Caki2 (cell line): ENCODE results near the gene RDH12. TPM values are rescaled to one million over a fixed set of nuclear protein-coding genes. Genes with fewer than 3 reads are reported as not detected.
"Not testable (repeated sequence)": the region's sequence is repeated elsewhere in the genome, so short reads cannot be mapped to it uniquely, and the experiment has no call there.

Experiments used
- DNase-seq: peaks from one replicate; pipeline ENCODE4 v3.0.0-alpha.2; 2015; ENCODE audit warnings: low read depth
- in situ Hi-C: cut with HindIII; loops from 2 replicates; pipeline ENCODE4 v1.10.0; 2016; ENCODE audit warnings: low sequenced_read_pairs, low pct_unique_long_range_greater_than_20kb, mixed read lengths
- total RNA-seq: library from RNA; depleted of rRNA; stranded (reverse); fragments of >200 nt; shearing (Covaris generic); gene quantifications from 2 replicates; pipeline ENCODE4 v1.2.3, GENCODE V29; 2014; ENCODE audit warnings: low replicate concordance; rRNA removed

The RDH12 gene
- total RNA-seq: not detected in 2 replicates

DNA sequence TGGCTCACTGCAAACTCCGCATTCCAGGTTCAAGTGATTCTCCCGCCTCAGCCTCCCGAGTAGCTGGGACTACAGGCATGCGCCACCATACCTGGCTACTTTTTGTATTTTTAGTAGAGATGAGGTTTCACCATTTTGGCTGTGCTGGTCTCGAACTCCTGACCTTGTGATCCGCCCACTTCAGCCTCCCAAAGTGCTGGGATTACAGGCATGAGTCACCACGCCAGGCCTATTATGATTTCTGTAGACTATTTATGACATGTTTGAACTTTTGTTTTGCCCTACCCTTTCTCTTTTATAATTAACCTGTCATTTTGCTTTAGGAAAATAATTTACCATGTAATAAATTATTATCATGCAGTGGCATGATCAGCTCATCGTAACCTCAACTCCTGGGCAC lies at the start of gene RDH12:
RDH12 (plus strand) TSS at position 395 of the 400 bp plus-strand sequence. CDS start 20,757 bp downstream, outside the sequence.
- DNase-seq, in situ Hi-C loops: not testable (repeated sequence)

DNA sequence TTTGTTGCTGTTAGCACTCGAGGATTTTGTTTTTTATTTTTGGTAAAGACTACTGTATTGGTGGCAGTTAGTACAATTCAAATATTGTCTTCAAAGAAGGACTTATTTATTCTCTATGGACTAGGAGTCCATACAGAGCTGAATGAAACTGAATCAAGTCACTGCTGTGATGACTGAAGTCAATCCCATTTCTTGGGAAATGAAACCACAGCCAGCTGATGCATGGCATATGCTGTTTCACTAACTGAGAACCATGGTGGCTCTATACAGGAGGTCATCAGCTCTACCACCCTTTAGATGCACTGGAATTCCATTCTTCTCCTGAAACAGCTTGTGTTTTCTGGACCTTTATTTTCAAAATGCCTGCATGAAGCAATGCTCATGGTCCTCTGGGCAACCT lies 49.5 kb upstream of the RDH12 start:
- no peak for DNase-seq
- in situ Hi-C loops: no loop called here

DNA sequence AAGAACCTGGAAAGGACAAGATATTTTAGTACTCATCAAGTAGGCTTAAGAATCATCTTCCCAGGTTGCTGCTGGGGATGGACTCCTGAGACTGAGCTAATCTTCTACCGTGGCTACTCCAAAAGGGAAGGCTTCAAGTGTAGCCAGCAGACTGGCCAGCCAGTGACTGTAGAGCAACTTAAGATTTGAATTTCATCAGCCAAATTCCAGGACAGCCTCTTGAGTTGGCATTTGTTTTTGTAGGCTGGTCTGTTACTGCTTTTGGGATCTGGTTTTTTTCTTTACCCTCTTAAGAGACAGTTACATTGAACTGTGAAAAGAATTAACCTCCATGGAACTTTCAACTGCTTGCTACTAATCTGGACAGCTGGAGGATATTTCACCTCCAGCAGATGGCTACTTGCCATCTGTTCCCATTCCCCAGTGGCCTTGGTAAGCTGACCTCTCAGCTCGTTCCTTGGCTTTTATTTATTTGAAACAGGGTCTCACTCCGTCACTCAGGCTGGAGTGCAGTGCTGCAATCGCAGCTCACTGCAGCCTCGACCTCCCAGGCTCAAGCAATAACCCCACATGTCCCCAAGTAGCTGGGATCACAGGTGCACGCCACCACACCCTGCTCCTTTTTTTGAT lies 47.9 kb upstream of the RDH12 start:
- in situ Hi-C loops: no loop called here
- no peak for DNase-seq

DNA sequence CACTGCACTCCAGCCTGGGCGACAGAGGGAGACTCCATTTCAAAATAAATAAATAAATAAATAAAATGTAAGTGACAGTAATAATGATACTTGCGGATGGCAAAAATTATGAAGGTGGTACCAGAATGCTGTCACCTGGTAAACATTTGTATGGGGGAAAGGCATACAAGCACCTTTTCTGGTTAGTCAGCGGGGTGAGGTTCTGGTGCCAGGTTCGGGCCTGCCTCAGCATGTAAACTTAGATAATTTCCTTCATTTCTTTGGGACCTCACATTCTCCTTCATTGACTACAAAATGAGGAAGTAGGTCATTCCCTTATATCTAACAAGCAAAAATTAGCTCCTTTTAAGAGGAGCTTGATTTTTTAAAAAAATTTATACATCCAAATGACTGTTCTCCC lies 38.1 kb upstream of the RDH12 start:
- DNase-seq: no peak
- in situ Hi-C loops: no loop called here

DNA sequence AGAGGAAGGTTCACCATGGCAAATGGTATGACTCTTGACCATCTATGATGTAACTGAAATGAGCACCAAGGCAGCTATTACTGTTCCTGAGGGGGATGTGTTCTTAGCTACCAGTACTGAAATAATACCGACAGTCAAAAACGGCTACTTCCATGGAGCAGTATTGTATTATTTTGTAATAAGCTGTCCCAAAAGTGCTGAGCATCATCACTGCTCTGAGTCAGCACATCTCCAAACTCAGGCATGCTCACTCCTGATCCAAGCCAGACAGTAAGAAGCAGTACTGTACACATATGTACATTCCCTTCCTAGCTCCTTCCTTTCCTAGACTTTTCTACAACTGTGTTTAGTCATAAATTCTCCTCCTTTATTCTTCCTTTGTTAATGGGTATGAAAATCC lies 35.8 kb upstream of the RDH12 start:
- no peak for DNase-seq
- in situ Hi-C loops: no loop called here

DNA sequence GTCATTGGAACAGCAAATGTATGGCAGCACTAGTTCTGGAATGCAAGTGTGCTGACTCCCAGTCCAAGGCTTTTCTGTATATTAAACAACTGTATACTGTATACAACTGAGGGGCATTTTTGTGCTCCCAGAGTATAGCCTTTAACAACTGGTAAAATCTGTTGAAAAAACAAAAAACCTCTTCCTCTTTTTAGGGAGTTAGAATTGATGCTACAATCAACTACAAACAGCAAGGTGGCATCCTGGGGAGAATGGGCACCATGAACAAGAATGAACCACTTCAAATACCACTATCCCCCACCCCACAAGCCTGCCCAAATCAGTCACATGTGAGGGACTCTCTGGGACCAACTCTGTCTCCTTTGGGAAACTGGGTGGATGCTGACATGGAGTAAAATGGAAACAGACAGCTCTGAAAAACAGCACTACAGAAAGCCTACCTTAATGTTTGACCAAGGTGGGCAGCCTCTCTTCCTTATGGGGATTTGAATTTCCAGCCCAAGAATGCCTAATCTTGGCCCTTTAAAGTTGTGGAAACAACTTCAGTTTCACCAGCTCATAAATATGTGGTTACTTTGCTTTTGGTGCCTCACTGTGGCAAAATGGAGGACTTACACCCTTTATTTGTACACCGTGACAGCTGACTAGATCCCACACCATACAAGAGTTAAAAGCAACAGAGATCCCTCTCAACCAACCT lies 34.8 kb upstream of the RDH12 start:
- in situ Hi-C loops: no loop called here

DNA sequence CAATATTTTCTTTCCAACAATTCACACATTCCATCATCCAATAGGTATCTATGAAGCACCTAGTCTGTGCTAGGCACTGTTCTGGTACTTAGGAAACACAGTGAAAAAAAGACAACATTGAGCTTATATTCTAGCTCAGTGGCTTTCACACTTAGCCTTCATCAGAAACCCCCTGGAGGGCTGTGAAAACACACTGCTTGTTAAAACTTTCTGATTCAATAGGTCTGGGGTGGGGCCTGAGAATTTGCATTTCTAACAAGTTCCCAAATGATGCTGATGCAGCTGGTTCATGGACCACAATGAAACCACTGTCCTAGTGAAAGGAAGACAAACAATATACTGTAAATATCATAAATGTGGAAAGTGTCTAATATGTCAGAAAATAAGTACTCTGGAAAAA lies 33.1 kb upstream of the RDH12 start:
- in situ Hi-C loops: no loop called here

More for the DNA sequence above, 34.8 kb upstream of the RDH12 start:
- DNase-seq: peak; percentile 16

DNA sequence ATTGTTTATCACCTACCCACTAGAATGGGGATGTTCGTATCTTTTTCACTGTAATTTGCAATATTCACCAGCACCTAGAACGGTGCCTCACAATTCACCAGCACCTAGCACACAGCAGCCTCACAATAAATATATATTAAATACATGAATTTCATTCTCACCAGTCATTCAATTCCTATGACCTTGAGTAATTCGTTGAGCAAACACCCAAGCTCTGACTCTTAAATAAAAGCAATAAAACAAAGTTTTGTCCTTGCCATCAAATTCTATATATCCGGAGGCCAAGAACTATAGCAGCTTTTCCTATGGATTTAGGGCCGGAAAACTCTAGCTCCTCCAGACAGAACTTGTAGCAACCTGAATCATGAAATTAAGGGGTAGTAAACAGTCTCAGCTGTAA lies 28.2 kb upstream of the RDH12 start:
- in situ Hi-C loops: no loop called here
- no peak for DNase-seq

More for the DNA sequence above, 33.1 kb upstream of the RDH12 start:
- DNase-seq: no peak

DNA sequence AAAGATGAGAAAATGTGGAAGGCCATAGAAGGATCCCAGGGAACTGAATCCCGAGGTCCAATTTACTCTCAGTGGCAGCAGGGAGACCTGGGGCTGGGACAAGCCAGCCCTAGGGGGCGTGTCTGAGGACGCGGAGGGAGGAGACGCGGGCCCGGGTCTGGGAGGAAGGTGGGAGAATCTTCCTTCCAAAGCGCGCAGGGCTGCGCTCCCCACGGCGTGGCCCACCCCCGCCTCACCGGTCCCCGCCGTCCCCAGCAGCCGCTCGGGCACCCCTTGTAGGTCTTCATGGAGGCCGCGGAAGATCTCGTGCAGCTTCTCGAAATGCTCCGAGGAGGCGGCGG lies 27.6 kb upstream of the RDH12 start:
- in situ Hi-C loops: no loop called here
- DNase-seq: peak; percentile 51

DNA sequence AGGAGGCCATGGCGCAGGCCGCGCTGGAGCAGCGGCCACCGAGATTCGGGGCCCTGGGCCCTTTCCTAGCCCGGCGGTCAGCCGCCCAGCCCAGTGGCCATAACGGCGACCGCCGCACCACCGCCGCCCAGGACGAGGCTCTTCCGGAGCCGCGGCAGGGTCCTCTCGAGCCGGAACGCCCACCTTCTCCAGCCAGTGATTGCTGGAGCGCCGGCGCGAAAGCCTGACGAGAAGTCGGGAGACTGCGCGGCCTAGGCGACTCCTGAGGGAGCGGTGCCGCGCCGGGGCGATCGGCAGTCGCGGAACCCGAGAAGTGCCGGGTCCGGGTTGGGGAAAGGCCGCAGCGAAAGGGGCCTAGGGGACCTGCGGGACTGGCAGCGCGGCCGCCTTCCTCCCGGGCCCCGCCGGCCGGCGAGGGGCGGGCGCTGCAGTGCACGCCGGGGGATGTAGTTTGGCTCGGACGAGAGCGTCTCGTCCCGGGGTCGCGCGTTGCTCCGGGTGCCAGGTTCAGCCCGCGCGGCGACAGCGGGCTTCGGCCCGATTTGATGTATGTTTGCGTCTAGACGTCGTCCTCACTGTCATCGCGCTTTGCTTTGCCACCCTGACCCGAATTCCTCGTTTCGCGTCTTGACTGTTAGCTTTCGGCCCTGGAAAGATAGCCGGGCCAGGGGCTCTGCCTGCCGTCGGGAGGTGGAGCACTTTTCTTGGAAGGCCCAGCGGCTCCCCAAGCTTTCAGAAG lies 27.0 kb upstream of the RDH12 start, which contains the start of gene VTI1B:
VTI1B (minus strand) TSS at position 153 of the 739 bp plus-strand sequence; CDS start at position 10, 143 bp downstream.
- peak; percentile 86 for DNase-seq
- in situ Hi-C loops: no loop called here

DNA sequence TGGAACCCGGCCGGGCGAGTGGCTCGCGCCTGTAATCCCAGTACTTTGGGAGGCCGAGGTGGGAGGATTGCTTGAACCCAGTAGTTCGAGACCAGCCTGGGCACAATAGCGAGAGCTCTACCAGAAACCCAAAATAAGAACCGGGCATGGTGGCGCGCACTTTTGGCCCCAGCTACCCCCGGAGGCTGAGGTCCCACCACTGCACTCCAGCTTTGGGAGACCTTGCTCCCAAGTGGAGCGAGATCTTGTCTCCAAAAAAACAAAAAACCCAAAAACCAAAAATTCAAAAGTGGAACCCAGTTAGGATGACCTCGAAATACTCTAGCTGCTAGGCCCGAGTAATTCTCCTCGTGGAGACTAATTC lies 26.5 kb upstream of the RDH12 start:
- in situ Hi-C loops: no loop called here
- no peak for DNase-seq

DNA sequence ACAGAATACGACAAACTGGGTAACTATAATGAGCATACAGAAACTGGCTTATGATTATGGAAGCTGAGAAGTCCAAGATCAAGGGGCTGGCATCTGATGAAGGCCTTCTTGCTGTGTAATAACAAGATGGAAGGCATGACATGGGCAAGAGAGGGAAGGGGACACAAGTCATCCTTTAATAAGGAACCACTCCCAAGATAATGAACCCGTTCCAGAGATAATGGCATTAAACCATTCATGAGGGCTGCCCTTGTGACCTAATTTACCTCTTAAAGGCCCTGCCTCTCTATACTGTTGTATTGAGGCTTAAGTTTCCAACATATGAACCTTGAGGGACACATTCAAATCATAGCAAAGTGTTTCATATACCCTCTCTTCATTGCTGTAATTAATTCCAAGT lies 22.7 kb upstream of the RDH12 start:
- no peak for DNase-seq
- in situ Hi-C loops: no loop called here

DNA sequence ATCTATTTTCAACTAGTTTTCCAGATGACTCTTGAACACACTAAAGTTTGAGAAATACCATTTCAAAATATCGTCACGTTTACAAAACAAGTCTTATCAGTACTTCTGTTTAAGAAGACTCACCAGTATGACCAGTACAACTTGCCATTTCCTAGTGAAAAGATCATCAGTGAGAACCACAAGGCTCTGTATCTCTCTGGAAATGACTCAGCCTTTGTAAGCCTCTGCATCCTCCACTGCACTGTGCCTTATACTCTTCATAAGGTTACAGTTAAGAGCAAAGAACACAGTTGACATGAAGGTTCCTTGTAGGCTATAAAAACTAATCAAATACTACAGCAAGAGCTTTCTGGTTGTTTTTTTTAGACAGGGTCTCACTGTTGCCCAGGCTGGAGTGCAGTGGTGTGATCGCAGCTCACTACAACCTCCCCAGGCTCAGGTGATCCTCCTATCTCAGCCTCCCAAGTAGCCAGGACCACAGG lies 21.5 kb upstream of the RDH12 start:
- in situ Hi-C loops: no loop called here
- DNase-seq: peak; percentile 41

DNA sequence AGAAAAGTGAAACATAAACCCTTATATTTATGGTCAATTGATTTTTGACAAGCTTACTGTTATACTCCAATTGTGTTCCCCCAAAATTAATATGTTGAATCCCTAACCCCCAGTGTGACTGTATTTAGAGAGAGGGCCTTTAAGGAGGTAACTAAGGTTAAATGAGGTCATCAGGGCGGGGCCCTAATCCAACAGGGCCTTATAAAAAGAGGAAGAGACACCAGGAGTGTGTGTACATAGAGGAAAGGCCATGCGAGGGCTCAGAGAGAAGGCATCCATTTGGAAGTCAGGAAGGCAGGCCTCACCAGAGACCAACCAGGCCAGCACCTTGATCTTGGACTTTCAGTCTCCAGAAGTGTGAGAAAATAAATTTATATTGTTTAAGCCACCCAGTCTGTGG lies 20.7 kb upstream of the RDH12 start:
- in situ Hi-C loops: no loop called here
- no peak for DNase-seq

DNA sequence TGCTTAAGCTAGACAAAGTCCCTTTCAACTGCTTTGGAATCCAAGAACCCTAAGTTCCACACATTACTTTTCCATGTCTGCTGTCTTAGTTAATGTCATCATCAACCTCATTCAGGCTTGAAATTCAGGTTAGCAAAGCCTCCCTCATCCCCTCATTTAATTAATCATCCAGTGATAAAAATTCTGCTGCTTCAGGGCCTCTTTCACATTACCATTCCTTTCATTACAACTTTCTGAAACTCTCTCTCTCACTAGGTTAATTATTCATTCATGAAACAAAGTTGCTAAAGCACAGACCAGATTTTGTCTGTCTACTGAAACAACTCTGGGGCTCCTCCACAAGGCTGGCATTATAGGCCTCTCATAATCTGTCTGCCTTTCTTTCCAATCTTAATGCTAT lies 17.8 kb upstream of the RDH12 start:
- in situ Hi-C loops: no loop called here

DNA sequence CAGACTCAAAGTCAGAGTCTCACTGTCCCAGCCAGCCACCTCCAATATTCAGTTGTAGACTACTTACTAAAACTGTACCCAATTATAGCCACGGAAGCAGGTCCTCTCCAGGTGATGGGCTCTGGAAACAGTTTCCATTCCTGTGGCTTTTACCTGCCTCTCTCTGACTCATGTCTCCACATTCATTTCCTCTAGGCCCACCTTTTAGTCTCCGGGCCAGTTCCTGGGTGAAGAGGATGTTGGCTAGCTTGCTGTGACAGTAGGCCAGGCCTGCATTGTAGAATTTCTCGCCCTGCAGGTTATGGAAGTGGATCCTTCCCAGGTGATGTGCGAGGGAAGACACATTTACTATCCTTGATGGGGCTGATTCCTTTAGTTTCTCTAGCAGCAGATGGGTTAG lies 11.7 kb upstream of the RDH12 start:
- in situ Hi-C loops: no loop called here
- no peak for DNase-seq

More for the DNA sequence above, 17.8 kb upstream of the RDH12 start:
- DNase-seq: peak; percentile 33

DNA sequence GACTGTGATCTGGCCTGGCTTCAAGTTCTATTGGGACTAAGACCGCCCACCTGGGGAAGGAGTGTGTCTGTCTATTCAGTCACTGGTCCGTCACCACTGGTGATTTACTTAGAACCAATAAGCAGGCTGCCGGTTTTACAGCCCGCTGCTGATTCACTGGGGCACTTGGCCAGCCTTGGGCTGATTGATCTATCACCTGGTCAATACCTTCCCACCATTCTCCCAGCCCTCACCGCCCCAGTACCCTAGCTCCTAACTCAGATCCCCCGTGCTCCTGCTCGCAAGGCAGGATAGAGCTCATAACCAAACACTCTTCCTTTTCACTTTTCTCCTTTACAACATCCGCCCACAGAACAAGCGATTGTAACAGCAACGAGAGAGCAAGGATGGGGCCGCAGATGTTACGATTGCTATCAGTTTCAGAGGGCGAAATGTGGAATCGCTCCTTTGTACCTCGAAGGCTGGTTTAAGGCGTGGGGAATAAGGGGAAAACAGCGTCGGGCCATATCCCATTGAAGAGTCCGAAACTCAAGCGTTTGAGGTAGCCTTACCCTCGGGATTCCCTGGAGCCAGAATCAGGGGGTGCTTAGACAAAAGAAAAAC lies 6.8 kb upstream of the RDH12 start:
- peak; percentile 71 for DNase-seq
- in situ Hi-C loops: no loop called here

DNA sequence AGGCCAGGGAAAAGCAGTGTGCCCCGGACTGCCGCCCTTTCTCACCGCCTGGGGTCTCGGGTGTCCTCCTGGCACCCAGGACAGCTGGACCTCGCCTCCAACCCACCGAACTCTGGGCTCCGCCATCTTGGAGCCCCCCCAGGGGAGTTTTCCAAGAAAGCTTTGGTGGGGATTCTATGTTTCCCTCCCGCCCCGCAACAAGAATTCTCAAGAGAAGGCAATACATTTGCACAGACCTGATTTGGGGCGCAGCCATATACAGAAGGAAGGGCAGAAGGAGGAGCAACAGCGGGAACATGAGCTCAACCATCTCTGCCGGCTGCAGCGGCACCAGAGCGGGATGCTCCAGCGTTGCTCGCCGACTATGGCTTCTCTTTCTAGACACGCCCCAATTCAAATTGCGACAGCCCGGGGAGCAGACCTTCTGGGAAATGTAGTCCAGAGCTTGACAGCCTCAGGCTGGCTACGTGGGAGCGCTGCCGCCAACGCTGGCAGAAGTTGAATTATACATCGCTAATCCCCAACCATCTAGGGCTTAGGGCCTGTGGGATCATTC lies 6.2 kb upstream of the RDH12 start, which contains the start of gene RDH11:
RDH11 (minus strand) TSS at position 371 of the 556 bp plus-strand sequence; CDS start at position 310, 61 bp downstream.
- in situ Hi-C loops: no loop called here
- peak; percentile 80 for DNase-seq
